GM10266 (cell line): ENCODE results near the gene SLC22A31.

Source experiments
- DNase-seq: peaks from one replicate; pipeline ENCODE4 v3.0.0; 2012; ENCODE audit errors: extremely low spot score
- TF ChIP-seq, protein P1 (sequence below): IDR thresholded peaks from 2 replicates; pipeline ENCODE4 v1.5.1; 2012; ENCODE audit warnings: mild to moderate bottlenecking, low read depth; ENCODE audit not compliant: control insufficient read depth, insufficient read depth; ENCODE audit errors: missing control alignments

SLC22A31 gene

DNA sequence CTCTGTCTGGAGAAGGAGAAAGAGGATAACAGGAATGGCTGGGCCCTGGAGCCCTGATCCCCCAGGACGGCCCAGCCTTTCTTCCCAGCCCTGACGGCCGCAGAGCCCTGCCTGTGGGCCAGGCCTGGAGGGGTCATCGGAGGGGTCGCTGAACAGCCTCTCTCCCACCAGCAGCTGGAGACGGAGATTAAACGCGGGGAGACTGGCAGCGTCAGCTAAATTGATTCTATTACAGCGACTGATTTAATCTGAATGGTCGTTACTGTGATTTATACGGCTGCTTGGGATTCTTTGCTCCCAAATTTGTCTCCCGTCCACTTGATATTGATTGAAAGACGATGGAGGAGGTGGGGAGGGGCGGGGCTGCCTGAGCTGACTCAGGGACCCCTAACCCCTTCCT, 35.9 kb downstream of the SLC22A31 start:
- no peak for DNase-seq
- TF ChIP-seq, protein P1, sequence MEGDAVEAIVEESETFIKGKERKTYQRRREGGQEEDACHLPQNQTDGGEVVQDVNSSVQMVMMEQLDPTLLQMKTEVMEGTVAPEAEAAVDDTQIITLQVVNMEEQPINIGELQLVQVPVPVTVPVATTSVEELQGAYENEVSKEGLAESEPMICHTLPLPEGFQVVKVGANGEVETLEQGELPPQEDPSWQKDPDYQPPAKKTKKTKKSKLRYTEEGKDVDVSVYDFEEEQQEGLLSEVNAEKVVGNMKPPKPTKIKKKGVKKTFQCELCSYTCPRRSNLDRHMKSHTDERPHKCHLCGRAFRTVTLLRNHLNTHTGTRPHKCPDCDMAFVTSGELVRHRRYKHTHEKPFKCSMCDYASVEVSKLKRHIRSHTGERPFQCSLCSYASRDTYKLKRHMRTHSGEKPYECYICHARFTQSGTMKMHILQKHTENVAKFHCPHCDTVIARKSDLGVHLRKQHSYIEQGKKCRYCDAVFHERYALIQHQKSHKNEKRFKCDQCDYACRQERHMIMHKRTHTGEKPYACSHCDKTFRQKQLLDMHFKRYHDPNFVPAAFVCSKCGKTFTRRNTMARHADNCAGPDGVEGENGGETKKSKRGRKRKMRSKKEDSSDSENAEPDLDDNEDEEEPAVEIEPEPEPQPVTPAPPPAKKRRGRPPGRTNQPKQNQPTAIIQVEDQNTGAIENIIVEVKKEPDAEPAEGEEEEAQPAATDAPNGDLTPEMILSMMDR = no peak

DNA sequence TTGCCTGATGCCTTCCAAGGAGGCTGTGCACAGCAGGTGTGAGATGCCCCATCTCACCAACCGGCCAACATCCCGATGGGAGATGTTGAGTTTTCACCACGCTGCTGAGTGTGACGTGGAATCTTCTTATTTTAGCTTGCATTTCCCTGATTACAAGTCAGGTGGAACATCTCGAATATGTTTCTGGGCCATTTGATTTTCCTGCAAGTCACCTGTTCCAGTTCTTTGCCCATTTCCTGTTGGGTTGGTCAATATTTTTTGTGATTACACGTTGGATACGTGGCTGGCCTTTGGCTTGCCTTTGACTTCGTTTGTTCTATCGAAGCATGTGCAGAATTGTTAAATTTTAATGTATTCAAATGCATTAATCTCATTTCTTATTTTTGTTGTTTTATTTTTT, 37.0 kb downstream of the SLC22A31 start:
- TF ChIP-seq, protein P1 = no peak
- no peak for DNase-seq

DNA sequence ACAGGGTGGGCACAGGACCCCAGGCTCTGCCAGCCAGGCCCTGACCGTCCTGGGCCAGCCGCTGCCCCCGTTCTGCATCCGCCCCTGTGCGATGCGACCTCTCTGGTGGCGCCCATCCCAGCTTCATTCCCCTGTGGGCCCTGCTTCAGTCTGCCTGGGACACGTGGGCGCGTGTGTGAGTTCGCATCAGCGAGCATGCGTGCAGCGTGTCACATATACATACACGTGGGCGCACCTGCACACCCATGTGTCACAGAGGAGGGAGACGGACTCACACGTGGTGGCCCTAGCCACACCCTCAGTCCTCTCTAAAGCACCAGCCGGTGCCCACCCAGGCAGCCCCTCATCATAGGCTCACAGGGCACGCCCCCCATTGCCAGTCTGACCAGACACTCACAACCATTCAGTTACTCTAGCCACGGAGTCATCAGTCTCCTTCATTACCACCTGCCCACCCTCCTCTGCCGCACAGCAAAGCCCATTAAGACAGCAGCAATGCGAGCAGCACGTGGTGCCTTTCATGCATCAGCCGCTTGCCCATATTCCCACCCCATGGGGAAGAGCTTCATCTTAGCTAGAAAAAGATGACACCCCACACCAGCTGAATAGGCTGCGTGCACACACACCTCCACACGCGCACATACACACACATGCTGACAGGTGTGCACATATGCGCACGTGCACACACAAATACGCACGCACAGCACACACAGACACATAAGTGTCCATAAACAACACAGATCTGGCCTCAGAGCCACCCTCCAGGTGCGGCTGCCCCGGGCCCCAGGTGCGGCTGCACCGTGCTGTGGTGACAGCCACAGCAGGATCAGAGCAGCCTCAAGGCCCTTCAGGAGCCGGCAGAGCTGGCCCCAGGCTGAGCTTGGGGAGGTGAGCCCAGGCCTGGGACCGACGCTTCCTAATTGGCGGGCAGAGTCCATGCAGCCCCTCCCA, 38.3 kb downstream of the SLC22A31 start:
- DNase-seq = no peak
- TF ChIP-seq, protein P1 = no peak

DNA sequence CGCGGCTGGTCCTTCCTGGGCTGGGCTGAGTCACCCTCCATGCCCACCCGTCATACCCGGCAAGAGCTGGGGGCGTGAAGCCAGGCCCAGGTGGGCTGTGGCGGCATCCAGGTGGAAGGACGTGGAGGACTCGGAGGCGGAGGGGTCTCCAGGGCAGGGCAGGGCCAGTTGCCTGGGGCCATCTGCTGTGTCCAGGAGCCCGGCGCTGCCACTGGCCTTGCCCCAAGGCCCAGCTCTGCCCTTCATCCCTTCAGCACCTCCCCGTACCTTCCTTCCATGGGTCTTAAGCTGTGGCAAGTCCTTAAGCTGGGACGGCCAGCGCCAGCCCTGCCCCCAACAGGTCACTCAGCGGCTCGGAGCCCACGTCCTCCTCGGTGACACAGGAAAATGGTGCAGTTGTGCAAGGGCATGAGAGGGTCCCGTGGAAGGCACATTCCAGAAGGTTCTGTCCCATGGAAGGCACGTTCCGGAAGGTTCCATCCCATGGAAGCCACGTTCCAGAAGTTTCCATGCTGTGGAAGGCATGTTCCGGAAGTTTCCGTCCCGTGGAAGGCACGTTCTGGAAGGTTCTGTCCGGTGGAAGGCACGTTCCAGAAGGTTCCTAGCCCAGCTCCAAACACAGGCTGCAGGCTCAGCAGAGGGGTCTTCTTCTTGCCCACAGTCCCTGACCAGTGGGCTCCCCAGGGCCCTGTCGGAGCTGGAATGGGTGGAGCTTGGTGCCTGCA, 39.2 kb downstream of the SLC22A31 start:
- no peak for DNase-seq
- TF ChIP-seq, protein P1 = no peak

DNA sequence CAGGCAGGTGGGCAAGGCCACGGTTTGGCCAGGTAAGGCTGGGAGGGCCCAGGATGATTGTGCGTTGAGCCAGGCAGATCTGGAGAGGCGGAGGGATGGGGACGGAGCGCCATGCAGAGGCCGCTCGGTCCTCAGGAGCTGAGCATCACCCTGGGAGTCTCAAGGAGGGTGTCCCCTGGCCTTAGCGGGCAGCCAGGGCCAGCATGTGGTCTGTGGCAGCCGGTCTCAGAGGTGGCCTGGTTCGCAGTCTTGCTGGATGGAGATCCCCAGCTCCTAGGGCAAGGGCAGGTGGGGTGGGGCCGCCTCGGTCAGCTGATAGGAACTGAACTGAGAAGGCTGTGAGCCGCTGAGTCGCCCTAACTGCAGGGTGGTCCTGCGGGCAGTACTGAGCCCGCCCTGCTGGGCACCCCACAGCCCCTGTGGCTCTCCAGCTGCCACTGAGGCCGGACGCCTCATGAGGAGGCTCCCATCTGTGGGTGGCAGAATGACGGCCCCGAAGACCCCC, 40.4 kb downstream of the SLC22A31 start:
- no peak for DNase-seq
- TF ChIP-seq, protein P1 = no peak

DNA sequence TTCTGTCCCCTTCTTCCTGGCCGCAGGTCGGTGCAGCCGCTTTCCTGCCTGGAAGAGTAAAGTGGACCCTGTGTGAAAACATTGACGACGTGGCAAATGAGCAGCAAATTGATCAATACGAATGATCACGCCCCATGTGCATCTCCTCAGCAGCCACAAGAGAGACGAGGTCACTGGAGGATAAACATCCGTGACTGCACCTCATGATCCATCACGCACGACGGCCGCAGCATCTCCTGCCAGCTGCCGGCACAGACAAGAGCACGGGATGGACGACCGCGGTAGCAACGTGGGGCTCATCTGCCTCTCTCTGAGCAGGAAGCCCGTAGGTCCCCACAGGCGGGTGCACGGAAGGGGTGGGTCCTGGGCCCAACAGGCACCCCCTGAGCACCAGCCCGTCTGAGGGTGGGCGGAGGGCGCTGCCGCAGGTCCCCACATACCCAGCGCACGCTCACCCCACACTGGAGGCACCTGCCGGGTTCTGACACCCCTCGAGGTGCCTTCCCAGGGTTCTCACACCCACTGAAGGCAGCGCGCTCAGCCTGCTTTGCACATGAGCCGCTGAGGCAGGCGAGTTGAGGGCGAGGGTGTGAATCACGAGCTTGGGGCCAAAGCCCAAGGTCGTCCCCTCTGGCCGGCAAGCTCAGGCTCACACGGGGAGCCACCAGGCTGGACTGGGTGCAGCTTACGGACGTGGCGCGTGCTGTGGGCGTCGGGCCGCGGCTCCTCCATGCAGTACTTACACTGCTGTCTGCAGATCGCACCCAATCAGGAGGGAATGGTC, 41.1 kb downstream of the SLC22A31 start:
- TF ChIP-seq, protein P1 = no peak

More for the DNA sequence above, 41.1 kb downstream of the SLC22A31 start:
- no peak for DNase-seq
